CD4-positive, alpha-beta T cell treated with Interleukin-17A for 1 hour (primary cell): ENCODE data around the gene DDX49.
"Not testable (repeated sequence)": the region's sequence is repeated elsewhere in the genome, so short reads cannot be mapped to it uniquely, and the experiment has no call there.

Experiments used
- DNase-seq: peaks from one replicate; pipeline ENCODE4 v3.0.0-alpha.2; 2020

Gene DDX49

GRCh38 chr19:18895824-18896341 lies 23.6 kb upstream of the DDX49 start, which contains the start of gene CERS1:
TSS of gene CERS1 (minus strand) at chr19:18896158. CDS start at chr19:18896072, 86 bp downstream.
- no peak for DNase-seq

- DNase-seq, result no peak
These were observed 23.1 kb upstream of the DDX49 start for GRCh38 chr19:18896421-18896841.

- no peak for DNase-seq
These were observed 22.2 kb upstream of the DDX49 start for GRCh38 chr19:18897094-18898029.

DNA sequence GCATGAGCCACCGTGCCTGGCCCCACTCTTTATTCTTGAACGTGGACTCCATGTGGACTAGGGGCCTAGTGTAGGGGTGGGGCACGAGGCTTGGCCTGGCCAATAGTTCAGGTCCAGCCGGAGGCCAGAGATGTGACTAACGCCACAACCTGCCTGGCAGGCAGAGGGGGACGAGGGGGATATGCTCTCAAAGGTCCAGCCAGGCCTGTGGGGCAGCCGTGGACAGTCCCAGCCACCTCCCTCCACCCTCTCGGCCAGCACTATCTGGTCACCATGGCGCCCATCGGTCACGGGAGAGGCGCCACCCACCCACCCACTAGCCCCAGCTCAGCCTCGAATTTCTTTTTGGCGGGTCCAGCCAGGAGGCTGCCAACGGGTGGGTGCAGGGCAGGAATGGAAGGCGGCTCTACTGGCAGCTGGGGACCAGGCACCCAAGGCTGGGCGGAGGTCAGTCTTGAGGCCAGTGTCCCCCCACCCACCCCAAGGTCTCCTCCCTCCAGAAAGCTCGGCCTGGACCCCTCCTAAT lies 21.4 kb upstream of the DDX49 start:
- no peak for DNase-seq

DNA sequence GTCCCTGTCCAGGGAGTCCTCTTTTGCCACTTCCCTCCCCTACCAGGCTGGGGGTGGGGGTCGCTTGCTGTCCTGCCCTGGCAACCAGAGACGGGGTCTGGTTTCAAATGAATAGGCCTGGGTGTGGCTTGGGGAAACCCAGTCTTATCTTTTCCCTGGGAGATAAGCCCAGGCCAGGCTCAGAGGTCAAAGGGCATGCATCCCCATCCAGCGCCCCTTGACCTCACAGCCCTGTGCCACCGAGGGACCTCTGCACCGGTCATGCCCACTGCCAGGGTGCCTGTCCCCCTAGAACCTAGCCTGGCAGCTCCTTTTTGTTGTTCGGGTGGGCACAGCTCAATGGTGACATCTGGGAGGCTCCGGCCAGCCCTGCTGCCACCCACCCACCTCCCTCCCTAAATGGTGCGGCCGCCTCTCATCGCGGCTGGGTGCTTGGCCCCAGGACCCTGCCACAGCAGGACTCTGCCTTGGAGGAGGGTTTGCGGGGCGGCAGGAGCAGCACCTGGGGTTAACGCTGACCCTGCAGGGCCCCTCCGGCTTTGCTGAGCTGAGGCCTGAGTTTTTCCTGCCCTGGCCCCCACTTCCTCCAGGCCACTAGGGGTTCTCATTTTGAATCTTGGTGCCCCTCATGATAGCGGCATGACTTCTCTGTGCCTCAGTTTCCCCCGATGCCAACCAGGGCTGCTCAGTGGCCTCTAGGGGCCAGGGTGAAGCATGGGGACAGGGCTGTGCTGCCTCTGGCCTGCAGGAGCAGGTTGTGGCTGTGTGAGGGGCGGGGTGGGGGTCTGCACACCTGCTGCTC lies 20.7 kb upstream of the DDX49 start:
- no peak for DNase-seq

GRCh38 chr19:18899624-18900560 lies 19.6 kb upstream of the DDX49 start:
- no peak for DNase-seq

DNA sequence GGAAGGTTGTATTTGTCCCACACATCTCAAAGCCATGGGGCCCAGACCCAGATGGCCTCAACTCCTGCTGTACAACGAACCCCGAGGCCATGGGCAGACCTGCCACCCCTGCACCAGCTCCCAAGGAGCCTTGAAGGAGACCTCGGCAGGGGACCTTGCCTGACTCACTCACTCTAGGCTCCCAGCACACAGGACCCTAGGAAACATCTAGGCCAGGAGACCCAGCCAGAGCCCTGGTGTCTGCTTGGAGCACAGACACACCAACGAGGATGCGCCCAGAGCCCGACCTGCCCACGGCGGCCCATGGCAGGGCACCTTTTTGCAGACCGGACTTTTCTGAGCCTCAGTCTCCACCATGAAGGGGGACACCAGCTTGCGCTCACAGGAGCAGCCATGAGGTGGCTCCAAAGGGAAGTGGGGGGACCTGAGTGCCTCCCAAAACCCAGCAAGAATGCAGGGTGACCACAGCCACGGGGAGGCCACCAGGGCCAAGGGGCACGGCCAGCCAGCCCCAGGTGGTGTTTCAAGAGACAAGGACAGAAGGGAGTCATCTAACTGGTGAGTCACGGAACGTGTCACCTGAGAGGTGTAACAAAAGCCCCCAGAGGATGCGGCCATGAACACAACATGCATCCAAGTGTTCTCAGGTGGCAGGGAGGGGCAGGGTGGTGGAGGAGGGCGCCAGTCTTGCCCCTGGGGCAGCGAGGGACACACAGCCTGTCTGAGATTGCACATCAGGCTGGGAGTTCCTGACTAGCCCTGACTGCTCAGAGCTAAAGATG lies 18.6 kb upstream of the DDX49 start:
- no peak for DNase-seq

- no peak for DNase-seq
These were observed 18.0 kb upstream of the DDX49 start for GRCh38 chr19:18901491-18901890.

- DNase-seq, result not testable (repeated sequence)
These were observed 17.0 kb upstream of the DDX49 start for GRCh38 chr19:18902519-18902918.

GRCh38 chr19:18903156-18904037 lies 16.1 kb upstream of the DDX49 start:
- DNase-seq, result no peak

DNA sequence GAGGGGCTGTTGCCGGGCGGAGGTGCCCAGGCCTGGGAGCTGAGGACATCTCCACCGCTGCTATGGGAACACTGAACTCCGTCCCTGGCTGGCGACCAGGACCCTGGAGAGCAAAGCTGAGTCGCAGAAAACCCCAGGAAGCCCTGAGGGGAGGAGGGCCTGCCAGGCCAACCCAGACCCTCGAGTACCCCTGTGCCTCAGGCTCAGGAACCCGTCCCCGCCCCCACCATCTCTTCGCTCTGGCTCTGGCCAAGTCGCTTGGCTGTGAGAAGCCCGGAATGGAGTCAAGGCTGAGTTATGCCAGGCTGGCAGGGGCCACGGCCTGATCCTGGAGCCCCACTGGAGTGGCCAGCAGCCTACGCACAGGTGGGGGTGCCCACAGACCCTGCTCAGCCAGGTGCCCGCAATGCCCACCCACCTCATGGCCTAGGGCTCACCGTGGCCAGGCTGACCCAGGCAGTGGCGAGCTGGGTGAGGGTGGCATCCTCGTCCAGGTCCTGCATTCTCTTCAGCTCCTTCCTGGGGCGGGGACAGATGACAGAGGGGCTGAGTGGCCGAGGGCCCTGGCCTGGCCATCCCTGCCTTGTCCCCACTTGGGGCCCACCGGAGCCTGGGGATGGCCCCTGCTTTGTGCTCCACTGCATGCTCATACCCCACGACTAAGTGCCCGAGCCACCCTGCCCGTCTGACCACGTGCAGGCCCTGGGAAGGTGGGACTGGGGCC lies 15.0 kb upstream of the DDX49 start:
- no peak for DNase-seq

DNA sequence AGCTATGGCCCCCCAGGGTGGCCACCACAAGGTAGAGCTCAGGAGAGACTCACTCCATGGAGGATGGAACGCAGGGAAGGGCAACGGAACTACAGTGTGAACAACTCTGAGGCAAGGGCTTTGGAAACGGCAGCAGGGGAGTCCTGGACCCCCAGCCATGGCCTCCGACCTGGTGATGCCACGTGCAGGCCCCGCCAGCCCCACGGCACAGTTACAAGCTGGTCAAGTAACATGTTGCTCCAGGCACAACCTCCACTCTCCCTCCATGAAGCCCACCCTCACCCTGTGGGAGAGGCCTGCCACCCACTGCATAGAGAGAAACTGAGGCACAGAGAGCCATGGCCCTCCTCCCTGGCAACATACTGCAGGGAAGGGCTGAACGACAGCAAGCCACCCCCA lies 14.5 kb upstream of the DDX49 start:
- no peak for DNase-seq

GRCh38 chr19:18905513-18906236 lies 13.8 kb upstream of the DDX49 start:
- DNase-seq, result no peak

- no peak for DNase-seq
These were observed 12.7 kb upstream of the DDX49 start for GRCh38 chr19:18906605-18907519.

DNA sequence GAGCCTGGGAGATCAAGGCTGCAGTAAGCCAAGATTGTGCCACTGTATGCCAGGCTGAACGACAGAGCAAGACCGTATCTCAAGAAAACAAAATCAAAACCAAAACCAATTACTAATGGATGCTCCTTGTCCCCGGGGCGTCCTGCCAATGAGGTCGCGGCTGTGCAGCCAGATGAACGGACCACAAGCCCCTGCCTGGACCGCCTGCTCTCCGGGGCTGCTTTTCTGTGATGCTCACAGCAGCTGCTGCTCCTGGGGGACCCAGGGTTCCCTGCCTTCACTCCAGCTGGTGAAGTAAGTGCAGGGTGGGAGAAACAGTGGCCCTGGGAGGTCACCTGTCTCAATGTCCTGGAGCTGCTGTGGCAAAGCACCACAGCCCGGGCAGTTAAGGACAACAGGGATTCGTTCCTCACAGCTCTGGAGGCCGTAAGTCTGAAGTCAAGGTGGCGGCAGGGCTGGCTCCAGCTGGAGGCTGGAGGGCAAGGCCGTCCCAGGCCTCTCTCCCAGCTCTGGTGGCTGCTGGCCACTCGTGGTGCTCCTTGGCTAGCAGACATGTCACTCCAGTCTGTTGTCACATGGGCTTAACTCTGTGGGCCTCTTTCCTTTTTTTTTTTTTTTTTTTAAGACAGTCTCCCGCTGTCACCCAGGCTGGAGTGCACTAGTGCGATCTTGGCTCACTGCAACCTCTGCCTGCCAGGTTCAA lies 10.4 kb upstream of the DDX49 start:
- no peak for DNase-seq

- no peak for DNase-seq
These were observed 9.5 kb upstream of the DDX49 start for GRCh38 chr19:18910010-18910409.
